ENCODE results near the gene CXCL6. TPM values are rescaled to one million over a fixed set of nuclear protein-coding genes. Genes with fewer than 3 reads are reported as not detected.

The CXCL6 gene
- total RNA-seq, 3 donors from 2014 or later: not detected

DNA sequence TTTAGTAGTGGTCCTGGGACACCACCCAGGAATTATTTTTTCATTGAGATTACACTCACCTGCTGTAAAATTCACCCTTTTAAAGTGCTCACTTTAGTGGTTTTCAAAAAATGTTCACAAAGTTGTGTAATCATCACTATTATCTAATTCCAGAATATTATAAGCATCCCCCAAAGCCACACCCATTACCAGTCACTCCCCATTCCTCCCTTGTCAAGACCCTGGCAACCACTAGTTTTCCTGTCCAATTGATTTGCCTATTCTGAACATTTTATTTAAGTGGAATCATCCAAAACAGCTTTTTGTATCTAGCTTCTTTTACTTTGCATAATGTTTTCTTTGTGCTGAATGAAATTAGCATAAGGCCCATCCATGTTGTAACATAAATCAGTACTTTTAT, 12.7 kb upstream of the CXCL6 start:
- DNase-seq (no peak), ATAC-seq (no peak)
- H3K4me1 Mint-ChIP-seq (ENCODE audit: low read depth): no peaks in the 10 kb centered on the region
- no peaks in the 10 kb centered on the region for H3K27me3 Mint-ChIP-seq (ENCODE audit: low read depth)
- H3K4me3 Mint-ChIP-seq: no peak overlapping the region
- H3K36me3 Mint-ChIP-seq (ENCODE audit: insufficient read depth): no peaks in the 10 kb centered on the region
- H3K9me3 Mint-ChIP-seq: peaks cover 7% of the 10 kb centered on the region

DNA sequence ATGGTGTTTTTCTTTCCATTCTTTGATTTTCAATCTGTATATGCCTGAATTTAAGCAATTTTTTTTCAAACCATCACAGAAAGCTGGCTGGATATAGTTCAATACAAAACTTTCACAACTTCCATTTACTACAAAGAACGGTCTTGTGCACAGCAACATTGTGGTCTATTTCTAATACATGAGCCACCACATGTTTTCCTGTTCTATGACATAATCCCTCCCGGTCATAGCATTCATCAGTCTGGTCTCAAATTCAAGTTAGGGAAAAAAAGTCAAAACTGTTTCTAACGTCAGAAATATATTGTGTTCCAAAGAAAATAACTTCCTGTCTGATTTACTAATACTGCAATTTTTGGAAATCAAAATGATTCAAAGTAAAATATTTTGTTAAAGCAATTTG, 7.5 kb upstream of the CXCL6 start:
- Mint-ChIP-seq H3K27me3 (ENCODE audit: low read depth) (no peaks in the 10 kb centered on the region), H3K36me3 (ENCODE audit: insufficient read depth) (no peaks in the 10 kb centered on the region), H3K9me3 (peaks cover 7% of the 10 kb centered on the region), H3K4me1 (ENCODE audit: low read depth) (no peaks in the 10 kb centered on the region), H3K4me3 (no peak overlapping the region)
- ATAC-seq (no peak), DNase-seq (no peak)

DNA sequence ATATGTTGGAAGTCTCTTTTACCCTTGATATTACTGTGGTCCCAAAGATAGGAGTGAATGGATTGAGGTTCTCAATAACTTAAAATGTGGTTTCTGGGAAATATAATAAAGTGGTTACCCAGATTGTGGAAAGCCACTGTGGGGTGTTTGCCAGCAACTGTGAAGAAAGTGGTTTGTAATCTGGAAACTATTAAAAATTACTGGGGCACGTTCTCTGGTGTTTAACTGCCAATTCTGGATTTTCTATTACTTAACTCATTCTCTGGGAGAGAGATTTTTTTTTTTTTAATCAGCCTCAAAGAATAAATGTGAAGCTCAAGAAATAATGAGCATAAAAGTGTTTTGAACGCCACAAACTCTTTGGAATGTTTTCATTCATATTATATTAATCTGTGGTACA, 4.9 kb upstream of the CXCL6 start:
- no peak for ATAC-seq
- Mint-ChIP-seq H3K9me3 (peaks cover 7% of the 10 kb centered on the region), H3K27me3 (ENCODE audit: low read depth) (peaks cover 2% of the 10 kb centered on the region), H3K4me1 (ENCODE audit: low read depth) (no peaks in the 10 kb centered on the region), H3K36me3 (ENCODE audit: insufficient read depth) (no peaks in the 10 kb centered on the region), H3K4me3 (no peak overlapping the region)
- no peak for DNase-seq

DNA sequence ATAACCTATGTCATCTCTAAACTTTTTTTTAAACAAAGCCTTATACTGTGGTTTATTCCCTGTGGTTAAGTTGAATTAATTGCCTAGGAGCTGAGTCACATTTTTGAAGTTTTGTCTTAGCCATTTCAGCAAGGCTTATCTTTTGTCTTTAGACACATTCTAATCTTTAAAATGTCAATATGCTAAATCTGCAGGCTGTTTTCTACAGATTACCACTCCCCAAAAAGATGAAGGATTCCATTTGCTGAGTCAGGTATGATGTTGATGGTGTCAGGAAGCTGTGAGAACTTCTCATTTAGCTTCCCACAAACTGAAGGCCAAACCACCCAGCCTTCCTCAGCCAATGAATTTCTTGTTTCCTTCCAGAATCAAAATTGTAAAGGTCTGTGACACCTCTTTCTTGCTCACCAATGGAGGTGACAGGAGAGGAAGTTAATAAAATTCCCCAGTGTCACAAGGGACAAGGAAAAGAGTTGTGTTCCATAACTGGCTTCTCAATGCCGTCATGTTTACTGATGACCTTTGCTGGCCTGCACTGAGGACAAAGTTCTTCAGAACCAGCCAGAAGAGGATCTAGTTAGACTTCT, 3.7 kb upstream of the CXCL6 start:
- H3K4me1 Mint-ChIP-seq (ENCODE audit: low read depth): no peaks in the 10 kb centered on the region
- peaks cover 2% of the 10 kb centered on the region for H3K27me3 Mint-ChIP-seq (ENCODE audit: low read depth)
- H3K36me3 Mint-ChIP-seq (ENCODE audit: insufficient read depth): no peaks in the 10 kb centered on the region
- H3K4me3 Mint-ChIP-seq: no peak overlapping the region
- ATAC-seq (no peak), DNase-seq (no peak)
- H3K9me3 Mint-ChIP-seq: peaks cover 3% of the 10 kb centered on the region

DNA sequence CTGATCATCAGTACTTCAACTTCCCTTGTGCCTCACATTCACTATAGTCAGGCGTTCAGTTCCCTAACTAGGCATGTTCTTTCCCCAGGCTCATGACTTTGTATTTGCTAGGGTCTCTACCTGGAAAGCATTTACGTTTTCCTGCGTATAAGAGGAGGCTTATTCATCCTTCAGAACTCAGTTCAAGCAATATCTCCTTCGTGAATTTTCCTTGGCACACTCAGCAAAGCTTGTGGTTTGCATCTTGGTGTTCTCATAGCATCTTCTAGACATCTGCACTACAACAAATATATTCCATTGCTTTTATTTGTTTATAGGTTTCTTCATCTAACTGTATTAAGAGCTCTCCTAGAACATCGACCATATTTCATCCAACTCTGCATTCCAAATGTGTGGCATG, 2.6 kb downstream of the CXCL6 start:
- DNase-seq (no peak), ATAC-seq (no peak)
- peaks cover 2% of the 10 kb centered on the region for H3K27me3 Mint-ChIP-seq (ENCODE audit: low read depth)
- no peak overlapping the region for H3K4me3 Mint-ChIP-seq
- H3K9me3 Mint-ChIP-seq: no peaks in the 10 kb centered on the region
- H3K4me1 Mint-ChIP-seq (ENCODE audit: low read depth): no peaks in the 10 kb centered on the region
- no peaks in the 10 kb centered on the region for H3K36me3 Mint-ChIP-seq (ENCODE audit: insufficient read depth)

DNA sequence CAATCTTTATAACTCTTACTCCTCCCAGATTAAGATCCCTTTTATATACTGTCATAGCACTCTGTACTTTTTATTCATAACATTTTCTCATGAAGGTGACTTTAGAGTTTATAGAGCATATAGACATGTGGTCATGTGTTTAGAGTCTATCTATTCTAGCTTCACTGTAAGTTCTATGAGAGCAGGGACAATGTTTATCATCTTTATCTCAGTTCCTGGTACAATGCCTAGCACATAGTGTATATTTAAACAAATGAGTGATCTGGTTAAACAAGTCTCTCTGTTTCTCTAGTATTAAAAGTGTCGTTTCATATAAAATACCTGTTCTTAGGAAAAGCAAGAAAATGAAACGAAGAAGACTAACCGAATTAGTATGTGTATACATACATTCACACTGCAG, 3.2 kb downstream of the CXCL6 start:
- Mint-ChIP-seq H3K4me3 (no peak overlapping the region), H3K36me3 (ENCODE audit: insufficient read depth) (no peaks in the 10 kb centered on the region), H3K27me3 (ENCODE audit: low read depth) (peaks cover 2% of the 10 kb centered on the region), H3K9me3 (no peaks in the 10 kb centered on the region), H3K4me1 (ENCODE audit: low read depth) (no peaks in the 10 kb centered on the region)
- ATAC-seq (no peak), DNase-seq (no peak)

DNA sequence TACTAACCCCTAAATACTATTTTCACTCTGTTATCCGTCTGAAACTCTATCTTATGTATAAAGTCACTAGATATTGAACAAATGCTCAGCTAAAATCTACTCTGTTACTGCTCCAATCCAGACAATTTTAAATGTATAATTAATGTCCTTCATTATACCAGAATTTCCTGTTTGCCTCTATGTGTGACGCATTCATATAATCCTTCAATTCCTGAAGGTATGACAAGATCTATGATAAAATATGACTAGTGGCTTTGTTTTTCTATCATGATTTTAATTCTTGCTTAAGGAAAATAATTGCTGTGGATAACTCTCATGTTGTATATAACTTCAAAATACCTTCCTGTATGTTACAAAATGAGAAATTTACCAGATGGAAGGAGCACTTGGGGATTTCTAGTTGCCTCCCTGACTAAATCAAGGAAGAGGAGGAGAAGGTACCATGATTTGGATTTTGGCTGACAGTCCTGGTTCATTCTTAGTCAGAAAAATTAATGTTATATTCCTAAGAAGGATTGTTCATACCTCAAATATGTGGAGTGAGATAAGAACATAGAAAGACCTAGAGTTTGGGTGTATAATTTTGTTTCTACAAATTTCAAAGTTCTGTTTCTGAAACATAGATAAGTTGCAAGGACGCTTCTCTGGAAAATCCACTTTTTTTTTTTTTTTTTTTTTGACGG, 4.9 kb downstream of the CXCL6 start:
- Mint-ChIP-seq H3K4me1 (ENCODE audit: low read depth) (no peaks in the 10 kb centered on the region), H3K36me3 (ENCODE audit: insufficient read depth) (no peaks in the 10 kb centered on the region), H3K27me3 (ENCODE audit: low read depth) (peaks cover 2% of the 10 kb centered on the region), H3K9me3 (no peaks in the 10 kb centered on the region), H3K4me3 (no peak overlapping the region)
- ATAC-seq: no peak
- no peak for DNase-seq

DNA sequence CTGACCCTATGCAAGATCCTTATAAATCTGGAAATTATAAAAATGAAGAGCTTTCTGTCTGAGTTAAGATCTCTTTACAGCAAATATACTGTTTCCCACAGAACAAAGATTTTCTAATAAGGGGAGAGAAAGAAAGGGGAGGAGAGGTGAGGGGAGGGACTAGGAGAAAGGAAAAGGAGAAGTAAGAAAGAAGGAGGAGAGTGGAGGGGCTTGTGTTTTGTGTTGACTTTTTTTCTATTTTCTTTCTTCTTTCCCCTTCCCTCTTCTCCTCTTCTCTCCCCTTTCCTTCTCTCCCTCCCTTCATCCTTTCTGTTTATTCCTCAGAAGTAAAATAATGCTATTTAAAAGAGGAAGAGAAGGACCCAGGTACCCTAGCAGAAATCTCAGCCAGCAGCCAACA, 6.2 kb downstream of the CXCL6 start:
- Mint-ChIP-seq H3K9me3 (no peaks in the 10 kb centered on the region), H3K4me1 (ENCODE audit: low read depth) (no peaks in the 10 kb centered on the region), H3K27me3 (ENCODE audit: low read depth) (no peaks in the 10 kb centered on the region), H3K4me3 (no peak overlapping the region), H3K36me3 (ENCODE audit: insufficient read depth) (no peaks in the 10 kb centered on the region)
- DNase-seq (no peak), ATAC-seq (no peak)

DNA sequence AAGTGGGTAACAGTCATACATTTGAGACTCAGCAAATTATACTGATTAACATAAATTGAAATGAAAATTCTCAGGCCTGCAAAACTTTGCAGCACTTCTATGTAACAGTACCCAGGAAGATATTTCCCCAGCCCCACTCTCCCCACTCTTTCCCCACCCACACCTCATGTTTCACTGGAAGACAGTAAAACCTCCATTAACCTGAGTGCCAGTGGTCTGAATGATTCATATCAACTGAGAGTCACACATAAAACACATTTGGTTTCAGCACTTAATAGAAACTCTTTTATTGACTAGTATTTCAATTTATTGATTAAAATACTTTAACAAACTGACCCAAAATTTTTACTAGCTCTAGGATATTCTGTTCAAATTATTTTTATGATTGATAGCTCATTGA, 6.9 kb downstream of the CXCL6 start:
- H3K4me1 Mint-ChIP-seq (ENCODE audit: low read depth): no peaks in the 10 kb centered on the region
- no peaks in the 10 kb centered on the region for H3K9me3 Mint-ChIP-seq
- H3K4me3 Mint-ChIP-seq: no peak overlapping the region
- no peaks in the 10 kb centered on the region for H3K36me3 Mint-ChIP-seq (ENCODE audit: insufficient read depth)
- DNase-seq: no peak
- no peaks in the 10 kb centered on the region for H3K27me3 Mint-ChIP-seq (ENCODE audit: low read depth)
- ATAC-seq: no peak

DNA sequence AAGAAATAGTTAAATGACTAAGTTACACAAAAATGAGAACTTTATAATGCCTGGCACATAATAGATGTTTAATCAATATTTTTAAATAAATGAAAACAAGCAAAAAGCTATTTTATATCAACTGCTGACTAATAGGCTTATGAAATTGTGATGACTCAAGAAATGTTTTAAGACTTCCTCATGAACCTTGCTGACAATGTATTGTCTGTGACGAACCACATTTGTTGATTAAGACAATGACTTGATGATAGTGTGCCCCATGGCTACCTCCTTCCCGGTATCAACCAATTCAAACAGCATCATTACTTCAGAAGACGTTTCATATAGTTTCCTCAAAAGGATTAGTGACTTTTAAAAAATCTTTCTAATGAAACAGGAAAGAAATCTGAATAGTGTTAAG, 7.9 kb downstream of the CXCL6 start:
- DNase-seq: no peak
- Mint-ChIP-seq H3K36me3 (ENCODE audit: insufficient read depth) (no peaks in the 10 kb centered on the region), H3K4me1 (ENCODE audit: low read depth) (no peaks in the 10 kb centered on the region), H3K4me3 (no peak overlapping the region), H3K9me3 (no peaks in the 10 kb centered on the region), H3K27me3 (ENCODE audit: low read depth) (no peaks in the 10 kb centered on the region)
- no peak for ATAC-seq

DNA sequence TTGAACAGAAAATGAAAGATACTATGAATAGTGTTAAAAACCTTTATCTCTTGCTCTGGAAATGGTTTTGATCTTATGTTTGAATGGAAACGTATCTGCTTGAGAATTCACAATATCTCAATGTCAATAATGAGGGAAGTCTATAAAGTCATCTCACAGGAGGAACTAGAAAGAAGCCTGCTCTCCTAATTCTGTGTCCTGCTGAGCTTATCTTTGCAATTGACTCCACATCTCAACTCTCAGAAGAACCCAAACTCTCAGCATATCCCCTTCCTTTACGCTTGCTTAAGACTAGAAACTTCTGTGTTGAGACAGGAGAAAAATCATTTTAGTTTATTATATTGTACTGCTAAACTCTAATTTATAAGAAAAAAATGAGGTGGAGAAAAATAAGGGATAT, 8.3 kb downstream of the CXCL6 start:
- no peaks in the 10 kb centered on the region for H3K9me3 Mint-ChIP-seq
- H3K4me1 Mint-ChIP-seq (ENCODE audit: low read depth): no peaks in the 10 kb centered on the region
- H3K27me3 Mint-ChIP-seq (ENCODE audit: low read depth): no peaks in the 10 kb centered on the region
- DNase-seq (no peak), ATAC-seq (no peak)
- no peaks in the 10 kb centered on the region for H3K36me3 Mint-ChIP-seq (ENCODE audit: insufficient read depth)
- no peak overlapping the region for H3K4me3 Mint-ChIP-seq

DNA sequence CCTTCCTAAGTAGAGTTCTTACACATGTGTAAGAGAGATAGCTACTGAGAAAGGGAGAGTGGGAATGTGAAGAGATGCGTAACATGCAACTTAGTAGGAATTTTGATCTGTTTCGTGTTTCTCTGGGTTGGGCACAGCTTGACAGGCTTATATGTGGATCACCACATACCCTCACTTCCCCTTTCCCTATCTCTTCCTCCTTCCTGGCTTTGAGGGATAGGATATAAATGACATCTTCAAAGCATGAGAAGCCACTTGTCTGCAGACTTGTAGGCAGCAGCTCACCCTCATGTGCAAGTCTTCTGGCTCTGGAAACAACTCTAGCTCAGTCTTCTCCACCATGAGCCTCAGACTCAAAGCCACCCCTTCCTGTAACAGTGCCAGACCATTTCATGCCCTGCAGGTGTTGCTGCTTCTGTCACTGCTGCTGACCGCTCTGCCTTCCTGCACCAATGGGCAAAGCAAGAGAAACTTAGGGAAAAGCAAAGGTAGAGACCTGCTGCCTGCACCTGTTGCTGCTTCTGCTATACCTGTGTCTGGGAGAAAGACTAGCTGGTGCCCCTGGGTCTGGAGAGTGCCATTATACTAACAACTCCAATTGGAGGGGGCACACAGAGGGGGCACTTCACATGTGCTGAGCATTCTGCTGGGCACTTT, 11.2 kb downstream of the CXCL6 start:
- H3K36me3 Mint-ChIP-seq (ENCODE audit: insufficient read depth): no peaks in the 10 kb centered on the region
- H3K4me1 Mint-ChIP-seq (ENCODE audit: low read depth): no peaks in the 10 kb centered on the region
- ATAC-seq (no peak), DNase-seq (no peak)
- no peak overlapping the region for H3K4me3 Mint-ChIP-seq
- no peaks in the 10 kb centered on the region for H3K9me3 Mint-ChIP-seq
- no peaks in the 10 kb centered on the region for H3K27me3 Mint-ChIP-seq (ENCODE audit: low read depth)

DNA sequence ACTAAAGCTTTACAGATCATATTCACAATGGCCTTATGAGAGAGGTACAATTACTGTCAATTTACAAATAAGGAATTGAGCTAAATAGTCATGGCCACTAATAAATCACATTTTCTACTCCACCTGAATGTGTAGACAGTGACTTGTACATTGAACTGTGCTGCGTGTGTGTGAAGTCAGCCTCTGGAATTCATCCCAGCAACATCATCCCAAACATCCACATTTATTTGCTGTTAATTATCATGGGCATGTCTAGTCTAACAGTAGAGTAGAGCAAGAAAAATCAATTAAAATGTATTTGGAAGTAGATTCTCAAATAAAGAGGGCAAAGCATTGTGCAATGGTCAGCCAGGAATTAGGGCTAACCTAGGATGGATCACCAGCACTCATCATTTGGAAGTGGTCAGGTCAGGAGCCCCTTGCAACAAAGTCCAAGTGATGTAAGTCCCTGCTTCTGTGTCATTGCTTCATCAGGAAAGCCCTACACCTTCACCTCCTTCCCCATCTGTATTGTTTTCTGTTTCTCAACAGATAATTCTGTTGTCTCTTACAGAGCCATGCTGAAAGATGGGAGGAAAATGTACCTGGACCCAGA, 11.8 kb downstream of the CXCL6 start:
- no peaks in the 10 kb centered on the region for H3K4me1 Mint-ChIP-seq (ENCODE audit: low read depth)
- DNase-seq: no peak
- no peaks in the 10 kb centered on the region for H3K27me3 Mint-ChIP-seq (ENCODE audit: low read depth)
- no peak overlapping the region for H3K4me3 Mint-ChIP-seq
- no peaks in the 10 kb centered on the region for H3K9me3 Mint-ChIP-seq
- no peaks in the 10 kb centered on the region for H3K36me3 Mint-ChIP-seq (ENCODE audit: insufficient read depth)
- ATAC-seq: no peak

DNA sequence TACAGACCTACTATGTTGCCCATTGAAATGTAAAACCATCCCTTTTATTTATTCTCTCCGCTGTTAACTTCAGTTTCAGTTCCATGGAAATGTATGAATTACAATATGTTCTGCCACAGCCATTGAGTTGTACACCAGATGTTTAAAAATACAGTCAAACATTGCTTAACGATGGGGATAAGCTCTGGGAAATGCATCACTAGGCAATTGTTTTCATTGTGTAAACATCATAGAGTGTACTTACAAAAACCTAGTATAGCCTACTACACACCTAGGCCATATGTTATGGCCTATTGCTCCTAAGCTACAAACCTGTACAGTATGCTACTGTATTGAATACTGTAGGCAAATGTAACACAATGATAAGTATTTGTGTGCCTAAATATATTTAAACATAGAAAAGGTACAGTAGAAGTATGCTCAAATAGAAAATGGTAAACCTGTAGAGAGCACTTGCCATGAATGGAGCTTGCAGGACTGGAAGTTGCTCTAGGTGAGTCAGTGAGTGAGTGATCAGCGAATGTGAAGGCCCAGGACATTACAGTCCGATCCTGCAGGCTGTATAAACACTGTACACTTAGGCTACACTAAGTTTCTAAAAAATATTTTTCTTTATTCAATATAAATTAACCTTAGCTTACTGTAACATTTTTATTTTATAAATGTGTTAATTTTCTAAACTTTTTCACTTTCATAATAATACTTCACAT, 13.9 kb downstream of the CXCL6 start:
- H3K9me3 Mint-ChIP-seq: no peaks in the 10 kb centered on the region
- ATAC-seq (no peak), DNase-seq (no peak)
- no peak overlapping the region for H3K4me3 Mint-ChIP-seq
- no peaks in the 10 kb centered on the region for H3K4me1 Mint-ChIP-seq (ENCODE audit: low read depth)
- no peaks in the 10 kb centered on the region for H3K27me3 Mint-ChIP-seq (ENCODE audit: low read depth)
- H3K36me3 Mint-ChIP-seq (ENCODE audit: insufficient read depth): no peaks in the 10 kb centered on the region
